OCI-LY1 (cell line): ENCODE data around the gene TMIGD1.

Experiments used
- EZH2 ChIP-seq: fragments of 200-600 bp; sonication (generic), shearing (Covaris generic); IDR thresholded peaks from 2 replicates; pipeline ENCODE4 v1.8.0; 2017; ENCODE audit warnings: borderline replicate concordance, mixed run types, mild to moderate bottlenecking, antibody characterized with exemption, low read length, moderate library complexity, mixed read lengths
- TF ChIP-seq, protein P1 (sequence below): fragments of 200-600 bp; sonication (generic), shearing (Covaris generic); IDR thresholded peaks from 2 replicates; pipeline ENCODE4 v1.5.1; 2017; ENCODE audit warnings: mild to moderate bottlenecking, antibody characterized with exemption, low read length, moderate library complexity, mixed read lengths

DNA sequence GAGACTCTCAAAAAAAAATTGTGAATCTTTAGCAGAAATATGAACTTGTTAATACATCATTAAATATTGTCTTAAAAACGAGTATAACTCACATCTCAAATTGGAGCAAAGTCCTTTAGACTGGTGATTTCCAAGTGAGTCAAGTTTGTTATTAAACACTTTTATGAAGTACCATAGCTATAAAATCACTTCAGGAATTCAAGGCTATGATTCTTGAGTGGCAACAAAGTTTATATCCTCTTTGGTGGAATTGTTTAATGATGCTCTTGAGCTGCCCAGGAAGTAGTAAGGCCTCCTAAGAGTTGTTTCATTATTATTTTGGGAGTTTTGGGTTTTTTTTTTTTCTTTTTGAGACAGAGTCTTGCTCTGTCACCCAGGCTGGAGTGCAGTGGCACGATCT, 25.5 kb downstream of the TMIGD1 start:
- TF ChIP-seq, protein P1, sequence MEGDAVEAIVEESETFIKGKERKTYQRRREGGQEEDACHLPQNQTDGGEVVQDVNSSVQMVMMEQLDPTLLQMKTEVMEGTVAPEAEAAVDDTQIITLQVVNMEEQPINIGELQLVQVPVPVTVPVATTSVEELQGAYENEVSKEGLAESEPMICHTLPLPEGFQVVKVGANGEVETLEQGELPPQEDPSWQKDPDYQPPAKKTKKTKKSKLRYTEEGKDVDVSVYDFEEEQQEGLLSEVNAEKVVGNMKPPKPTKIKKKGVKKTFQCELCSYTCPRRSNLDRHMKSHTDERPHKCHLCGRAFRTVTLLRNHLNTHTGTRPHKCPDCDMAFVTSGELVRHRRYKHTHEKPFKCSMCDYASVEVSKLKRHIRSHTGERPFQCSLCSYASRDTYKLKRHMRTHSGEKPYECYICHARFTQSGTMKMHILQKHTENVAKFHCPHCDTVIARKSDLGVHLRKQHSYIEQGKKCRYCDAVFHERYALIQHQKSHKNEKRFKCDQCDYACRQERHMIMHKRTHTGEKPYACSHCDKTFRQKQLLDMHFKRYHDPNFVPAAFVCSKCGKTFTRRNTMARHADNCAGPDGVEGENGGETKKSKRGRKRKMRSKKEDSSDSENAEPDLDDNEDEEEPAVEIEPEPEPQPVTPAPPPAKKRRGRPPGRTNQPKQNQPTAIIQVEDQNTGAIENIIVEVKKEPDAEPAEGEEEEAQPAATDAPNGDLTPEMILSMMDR: no peak
- no peak for TF ChIP-seq EZH2
